HCT116 (cell line): ENCODE measurements around the gene SLC2A9. TPM values are rescaled to one million over a fixed set of nuclear protein-coding genes. Genes with fewer than 3 reads are reported as not detected.

Experiments used
- ATAC-seq: fragments of 200-7000 bp; cut with Tn5 transposase; 2 replicates; pipeline ENCODE4 v1.9.1; 2020; ENCODE audit warnings: mild to moderate bottlenecking, moderate library complexity
- BruUV-seq: library from RNA; stranded (reverse); fragments of 400-500 nt; replicated peaks from 2 replicates; lab custom pipeline; 2021; lab: Mats Ljungman, UMichigan
- CTCF ChIA-PET: fragments of 300-600 bp; sonication (Branson Sonifier 250); formaldehyde crosslinking; loops from one replicate; lab custom pipeline; 2021; ENCODE audit warnings: antibody characterized with exemption; lab: Charles Lee
- POLR2A ChIA-PET: fragments of 300-600, 350-600 bp; sonication (Branson Sonifier 250); formaldehyde crosslinking; loops from one replicate; lab custom pipeline; 2021; ENCODE audit warnings: antibody characterized with exemption; lab: Charles Lee
- RAD21 ChIA-PET, 2 experiments: fragments of 300-600 bp; sonication (Branson Sonifier 250); formaldehyde crosslinking; loops; one replicate each; lab custom pipeline; 2023; ENCODE audit warnings: low total read pairs in 2 of 2; ENCODE audit not compliant: uncharacterized antibody in 2 of 2, unreplicated experiment in 2 of 2, low non-redundant PET in 1 of 2; lab: Charles Lee
- DNase-seq: peaks from one replicate; pipeline ENCODE4 v3.0.0-alpha.2; 2010; ENCODE audit warnings: low read depth, low spot score
- H2AFZ ChIP-seq: fragments of 200-600 bp; shearing (Covaris generic), sonication (generic); 2 replicates; pipeline ENCODE4 v1.6.1; 2017; ENCODE audit warnings: low read depth, mixed run types, mixed read lengths, antibody characterized with exemption, low read length; ENCODE audit not compliant: poor library complexity, severe bottlenecking
- H3K27ac ChIP-seq: 2 replicates; pipeline ENCODE4 v1.5.1; 2012; ENCODE audit warnings: low read depth, low read length
- H3K27me3 ChIP-seq: fragments of 200-600 bp; sonication (generic); 2 replicates; pipeline ENCODE4 v1.6.1; 2016; ENCODE audit warnings: mixed run types, low read length, mixed read lengths; ENCODE audit not compliant: insufficient read depth
- H3K36me3 ChIP-seq, 2 experiments: fragments of 200-500 bp in 1 of 2; fragments of 200-600 bp in 1 of 2; sonication (Bioruptor generic) in 1 of 2; sonication (generic) in 1 of 2; 2 replicates each; pipeline versions ENCODE4 v1.5.1 to v1.6.1; 2014 to 2016; ENCODE audit warnings: low read length in 2 of 2, inconsistent platforms in 1 of 2, mixed read lengths in 1 of 2, mixed run types in 1 of 2; ENCODE audit not compliant: insufficient read depth in 2 of 2, control insufficient read depth in 1 of 2
- H3K4me1 ChIP-seq, 2 experiments: fragments of 200-600 bp in 1 of 2; sonication (generic) in 1 of 2; 2 replicates each; pipeline versions ENCODE4 v1.5.1 to v1.6.1; 2012 to 2017; ENCODE audit warnings: low read length in 2 of 2, inconsistent platforms in 1 of 2, mild to moderate bottlenecking in 1 of 2, mixed read lengths in 1 of 2, mixed run types in 1 of 2, moderate library complexity in 1 of 2; ENCODE audit not compliant: insufficient read depth in 2 of 2, control insufficient read depth in 1 of 2
- H3K4me2 ChIP-seq: fragments of 200-600 bp; sonication (generic); 2 replicates; pipeline ENCODE4 v1.6.1; 2017; ENCODE audit warnings: mixed run types, low read length, mixed read lengths
- H3K4me3 ChIP-seq, 2 experiments: fragments of 200-600 bp in 1 of 2; sonication (generic) in 1 of 2; replicated peaks in 1 of 2; 2 replicates each; pipeline ENCODE4 v1.5.1; 2011 to 2016; ENCODE audit warnings: low read length in 2 of 2, control low read depth in 1 of 2, low read depth in 1 of 2, mild to moderate bottlenecking in 1 of 2, mixed read lengths in 1 of 2, mixed run types in 1 of 2
- H3K79me2 ChIP-seq: fragments of 200-600 bp; sonication (generic); 2 replicates; pipeline ENCODE4 v1.6.1; 2017; ENCODE audit warnings: mild to moderate bottlenecking, mixed run types, low read length, moderate library complexity, mixed read lengths; ENCODE audit not compliant: insufficient read depth
- H3K9ac ChIP-seq: fragments of 200-600 bp; sonication (generic); 2 replicates; pipeline ENCODE4 v1.6.1; 2016; ENCODE audit warnings: low read length, mixed read lengths
- H3K9me2 ChIP-seq: fragments of 200-600 bp; sonication (generic), shearing (Covaris generic); 2 replicates; pipeline ENCODE4 v1.6.1; 2017; ENCODE audit warnings: mixed run types, mild to moderate bottlenecking, moderate library complexity; ENCODE audit not compliant: insufficient read depth
- H3K9me3 ChIP-seq, 2 experiments: fragments of 200-500 bp in 1 of 2; fragments of 200-600 bp in 1 of 2; sonication (Bioruptor generic) in 1 of 2; sonication (generic) in 1 of 2; 2 replicates each; pipeline ENCODE4 v1.6.1; 2014 to 2017; ENCODE audit warnings: low read length in 2 of 2, mixed read lengths in 2 of 2, inconsistent platforms in 1 of 2, low read depth in 1 of 2, mild to moderate bottlenecking in 1 of 2, mixed run types in 1 of 2, moderate library complexity in 1 of 2; ENCODE audit not compliant: control insufficient read depth in 1 of 2, insufficient read depth in 1 of 2
- H4K20me1 ChIP-seq: fragments of 200-600 bp; sonication (generic), shearing (Covaris generic); 2 replicates; pipeline ENCODE4 v1.6.1; 2017; ENCODE audit warnings: mixed run types, mild to moderate bottlenecking, moderate library complexity; ENCODE audit not compliant: insufficient read depth
- CBX3 ChIP-seq: IDR thresholded peaks from 2 replicates; pipeline ENCODE4 v1.6.1; 2012; ENCODE audit warnings: low read depth
- CEBPB ChIP-seq: IDR thresholded peaks from 2 replicates; pipeline ENCODE4 v1.6.1; 2012; ENCODE audit warnings: low read depth
- EGR1 ChIP-seq: IDR thresholded peaks from 2 replicates; pipeline ENCODE4 v1.6.1; 2012; ENCODE audit warnings: low read depth
- ELF1 ChIP-seq: IDR thresholded peaks from 2 replicates; pipeline ENCODE4 v1.6.1; 2012; ENCODE audit warnings: low read depth, borderline replicate concordance
- EZH2 ChIP-seq: fragments of 200-600 bp; sonication (generic); IDR thresholded peaks from 2 replicates; pipeline ENCODE4 v1.6.1; 2017; ENCODE audit warnings: antibody characterized with exemption, mixed run types
- EZH2phosphoT487 ChIP-seq: fragments of 200-600 bp; IDR thresholded peaks from 2 replicates; pipeline ENCODE4 v1.6.1; 2018; ENCODE audit warnings: antibody characterized with exemption, borderline replicate concordance
- FOSL1 ChIP-seq: IDR thresholded peaks from 2 replicates; pipeline ENCODE4 v1.6.1; 2012; ENCODE audit warnings: low read depth
- JUND ChIP-seq: IDR thresholded peaks from 2 replicates; pipeline ENCODE4 v1.6.1; 2012
- POLR2A ChIP-seq: IDR thresholded peaks from 2 replicates; pipeline ENCODE4 v1.7.0; 2011; ENCODE audit warnings: borderline replicate concordance; ENCODE audit not compliant: insufficient read depth, insufficient read length; ENCODE audit errors: extremely low read depth
- TCF7L2 ChIP-seq: IDR thresholded peaks from 2 replicates; pipeline ENCODE4 v1.7.0; 2011; ENCODE audit warnings: borderline replicate concordance, inconsistent platforms; ENCODE audit not compliant: insufficient read depth, insufficient read length; ENCODE audit errors: extremely low read depth
- YY1 ChIP-seq: IDR thresholded peaks from 2 replicates; pipeline ENCODE4 v1.6.1; 2011; ENCODE audit warnings: low read length, low read depth, moderate library complexity, mild to moderate bottlenecking; ENCODE audit not compliant: insufficient replicate concordance; ENCODE audit errors: extremely low read depth
- ZFX ChIP-seq: fragments of 450-650 bp; IDR thresholded peaks from 2 replicates; pipeline ENCODE4 v1.6.1; 2017
- intact Hi-C: fragments of 100-400 bp; cut with micrococcal nuclease; formaldehyde crosslinking; loops from 2 replicates; pipeline ENCODE4 v1.10.0; 2022
- total RNA-seq: library from RNA; stranded (reverse); gene quantifications from one replicate; pipeline ENCODE4 v1.2.1, GENCODE V29; 2021; ENCODE audit not compliant: unreplicated experiment
- TF ChIP-seq, protein P1 (sequence below): IDR thresholded peaks from 2 replicates; pipeline ENCODE4 v1.6.1; 2012
- TF ChIP-seq, protein P2 (sequence below), 3 experiments: fragments of 200-600 bp in 1 of 3; sonication (generic) in 1 of 3; IDR thresholded peaks in 2 of 3; conservative IDR thresholded peaks in 1 of 3; 2 replicates each; pipeline ENCODE4 v1.5.1; 2012 to 2017; ENCODE audit warnings: low read depth in 2 of 3, low read length in 2 of 3, antibody characterized with exemption in 1 of 3, borderline replicate concordance in 1 of 3, control low read depth in 1 of 3, mild to moderate bottlenecking in 1 of 3, mixed read lengths in 1 of 3, mixed run types in 1 of 3, moderate library complexity in 1 of 3; ENCODE audit not compliant: insufficient read depth in 1 of 3

Gene SLC2A9
- total RNA-seq, 1 experiment from 2014 or later: 2.2 TPM

DNA sequence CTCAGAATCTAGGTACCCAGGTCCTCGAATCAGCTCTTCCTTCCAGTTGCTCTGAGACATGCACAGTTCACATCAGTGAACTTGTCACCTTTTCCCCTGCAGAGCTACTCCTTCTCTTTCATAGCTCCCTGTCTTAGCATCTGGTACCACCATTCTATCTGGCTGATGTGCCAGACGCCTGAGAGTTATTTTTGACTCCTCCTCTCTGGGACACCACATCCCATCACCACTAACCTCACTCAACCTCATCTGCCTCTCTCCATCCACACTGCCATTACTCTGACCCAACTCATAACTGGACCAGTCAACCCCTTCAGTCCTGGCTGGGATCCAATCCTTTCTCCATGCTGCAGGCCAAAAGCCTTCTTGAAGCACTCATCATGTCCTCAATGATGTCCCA lies 44.5 kb downstream of the SLC2A9 start:
- H3K27me3 ChIP-seq: no peaks in the 10 kb centered on the region
- H3K79me2 ChIP-seq: no peaks in the 10 kb centered on the region
- H3K36me3 ChIP-seq: no peaks in the 10 kb centered on the region
- ChIA-PET RAD21 (no interaction called here), CTCF (no interaction called here), POLR2A (no interaction called here)
- no peak overlapping the region for H3K4me2 ChIP-seq
- DNase-seq (no peak), ATAC-seq (no peak)
- no peak for TF ChIP-seq ZFX
- no peak for TF ChIP-seq JUND
- TF ChIP-seq EZH2: no peak
- no peak for TF ChIP-seq POLR2A
- no peak for TF ChIP-seq TCF7L2
- TF ChIP-seq CBX3: no peak
- no peak for TF ChIP-seq CEBPB
- TF ChIP-seq EZH2phosphoT487: no peak
- TF ChIP-seq YY1: no peak
- no peak for TF ChIP-seq ELF1
- TF ChIP-seq, protein P1, sequence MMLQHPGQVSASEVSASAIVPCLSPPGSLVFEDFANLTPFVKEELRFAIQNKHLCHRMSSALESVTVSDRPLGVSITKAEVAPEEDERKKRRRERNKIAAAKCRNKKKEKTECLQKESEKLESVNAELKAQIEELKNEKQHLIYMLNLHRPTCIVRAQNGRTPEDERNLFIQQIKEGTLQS: no peak
- TF ChIP-seq, protein P2, sequence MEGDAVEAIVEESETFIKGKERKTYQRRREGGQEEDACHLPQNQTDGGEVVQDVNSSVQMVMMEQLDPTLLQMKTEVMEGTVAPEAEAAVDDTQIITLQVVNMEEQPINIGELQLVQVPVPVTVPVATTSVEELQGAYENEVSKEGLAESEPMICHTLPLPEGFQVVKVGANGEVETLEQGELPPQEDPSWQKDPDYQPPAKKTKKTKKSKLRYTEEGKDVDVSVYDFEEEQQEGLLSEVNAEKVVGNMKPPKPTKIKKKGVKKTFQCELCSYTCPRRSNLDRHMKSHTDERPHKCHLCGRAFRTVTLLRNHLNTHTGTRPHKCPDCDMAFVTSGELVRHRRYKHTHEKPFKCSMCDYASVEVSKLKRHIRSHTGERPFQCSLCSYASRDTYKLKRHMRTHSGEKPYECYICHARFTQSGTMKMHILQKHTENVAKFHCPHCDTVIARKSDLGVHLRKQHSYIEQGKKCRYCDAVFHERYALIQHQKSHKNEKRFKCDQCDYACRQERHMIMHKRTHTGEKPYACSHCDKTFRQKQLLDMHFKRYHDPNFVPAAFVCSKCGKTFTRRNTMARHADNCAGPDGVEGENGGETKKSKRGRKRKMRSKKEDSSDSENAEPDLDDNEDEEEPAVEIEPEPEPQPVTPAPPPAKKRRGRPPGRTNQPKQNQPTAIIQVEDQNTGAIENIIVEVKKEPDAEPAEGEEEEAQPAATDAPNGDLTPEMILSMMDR (IDR thresholded peaks at IDR 0.05 in 2 of 3, conservative IDR thresholded peaks at IDR 0.05 in 1 of 3; ENCODE audit: borderline replicate concordance in 1 of 3, insufficient read depth in 1 of 3, low read depth in 2 of 3, low read length in 2 of 3): no peak
- no peak for TF ChIP-seq FOSL1
- TF ChIP-seq EGR1: no peak
- no peaks in the 10 kb centered on the region for H3K9me3 ChIP-seq
- no peaks in the 10 kb centered on the region for H3K4me1 ChIP-seq
- H3K27ac ChIP-seq: no peak overlapping the region
- BruUV-seq: no TSS peak
- no peak overlapping the region for H3K4me3 ChIP-seq
- H4K20me1 ChIP-seq: no peaks in the 10 kb centered on the region
- H2AFZ ChIP-seq: no peak overlapping the region
- no peaks in the 10 kb centered on the region for H3K9me2 ChIP-seq
- H3K9ac ChIP-seq: no peak overlapping the region
- intact Hi-C loops: no loop called here
